ENCODE results near the gene ZNF385A.
"Not testable (repeated sequence)": the region's sequence is repeated elsewhere in the genome, so short reads cannot be mapped to it uniquely, and the experiment has no call there.

ZNF385A gene

DNA sequence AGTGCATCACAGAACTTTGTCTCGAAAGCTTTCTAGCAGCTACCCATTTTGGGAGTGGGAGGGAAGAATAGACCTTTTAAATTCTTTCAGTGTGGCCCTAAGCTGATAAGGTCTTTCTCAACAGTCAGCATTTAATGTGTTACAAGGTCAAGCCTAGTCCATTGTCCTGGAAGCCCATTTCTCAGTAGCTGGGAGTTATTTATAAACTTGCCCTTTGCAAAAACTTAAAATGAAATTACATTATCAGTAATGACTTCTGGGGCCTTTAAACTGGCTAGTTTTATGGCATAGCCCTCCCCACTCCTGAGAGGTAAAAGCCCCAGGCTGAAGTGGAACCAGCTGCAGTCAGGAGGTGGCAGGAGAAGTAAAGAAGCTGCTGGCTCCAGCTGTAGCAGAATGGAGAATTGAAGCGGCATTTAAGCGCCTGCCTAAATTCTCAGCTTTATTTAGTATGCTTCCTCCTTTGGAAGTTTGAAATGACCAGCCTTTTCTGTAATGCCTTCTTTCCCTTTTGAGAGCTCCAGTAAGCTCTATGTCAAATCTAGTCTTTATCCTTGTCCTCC is 47.2 kb downstream of the ZNF385A start:
- H3K27ac Mint-ChIP-seq: no peak overlapping the region
- H3K4me1 Mint-ChIP-seq (ENCODE audit: low read depth): peaks cover 9% of the 10 kb centered on the region
- peaks cover 13% of the 10 kb centered on the region for H3K36me3 Mint-ChIP-seq (ENCODE audit: low read depth)
- no peaks in the 10 kb centered on the region for H3K9me3 Mint-ChIP-seq
- no peak overlapping the region for H3K4me3 Mint-ChIP-seq
- no peaks in the 10 kb centered on the region for H3K27me3 Mint-ChIP-seq (ENCODE audit: low read depth)
- DNase-seq (ENCODE audit: low spot score): no peak

DNA sequence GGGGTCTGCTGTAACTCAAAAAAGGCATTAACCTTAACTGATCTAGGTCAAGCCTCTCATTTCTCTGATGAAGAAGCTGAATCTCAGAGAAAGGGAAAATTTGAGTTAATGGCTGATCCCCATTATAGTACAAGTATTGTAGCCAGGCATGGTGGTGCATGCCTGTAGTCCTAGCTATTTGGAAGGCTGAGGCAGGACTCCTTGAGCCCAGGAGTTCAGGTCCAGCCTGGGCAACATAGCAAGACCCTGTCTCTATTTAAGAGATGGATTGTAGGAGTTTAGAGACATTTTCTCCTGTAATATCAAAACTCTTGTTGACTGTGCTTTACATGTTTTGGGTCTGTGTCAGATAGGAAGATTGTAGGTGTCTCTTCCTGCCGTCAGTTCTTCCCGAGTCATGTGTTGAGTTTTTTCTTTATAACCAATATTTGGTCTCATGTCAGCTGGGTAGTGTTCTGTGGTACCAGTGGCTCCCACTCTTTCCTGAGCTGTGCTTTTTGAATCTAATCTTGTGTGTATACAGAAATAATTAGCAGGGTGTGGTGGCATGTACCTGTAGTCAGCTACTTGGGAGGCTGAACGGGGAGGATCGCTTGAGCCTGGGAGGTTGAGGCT is 51.0 kb downstream of the ZNF385A start:
- Mint-ChIP-seq H3K27me3 (ENCODE audit: low read depth) (no peaks in the 10 kb centered on the region), H3K36me3 (ENCODE audit: low read depth) (peaks cover 8% of the 10 kb centered on the region), H3K9me3 (no peaks in the 10 kb centered on the region), H3K4me1 (ENCODE audit: low read depth) (peaks cover 37% of the 10 kb centered on the region), H3K27ac (no peak overlapping the region), H3K4me3 (peak overlapping the region; percentile 11)
- DNase-seq (ENCODE audit: low spot score): peak; percentile 16

DNA sequence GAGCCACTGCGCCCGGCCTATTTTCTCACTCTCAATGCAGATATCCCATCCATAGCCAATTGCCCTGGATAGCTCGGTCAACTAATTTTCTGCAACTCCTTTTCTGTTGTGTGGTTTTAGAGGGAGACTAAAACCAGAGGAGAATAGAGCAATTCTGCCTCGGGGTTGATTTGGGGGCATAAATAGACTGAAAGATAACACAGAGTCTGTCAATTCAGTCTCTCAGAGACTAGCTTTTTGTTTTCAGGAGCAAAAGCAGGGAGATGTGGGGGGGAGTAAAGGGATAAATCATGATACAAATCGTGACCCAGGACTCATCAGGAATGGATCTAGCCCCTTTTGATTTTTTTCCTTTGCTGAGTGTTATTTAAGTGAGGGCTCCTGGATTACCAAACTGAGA is 53.1 kb downstream of the ZNF385A start:
- peak overlapping the region; percentile 26 for H3K27ac Mint-ChIP-seq
- peaks cover 44% of the 10 kb centered on the region for H3K4me1 Mint-ChIP-seq (ENCODE audit: low read depth)
- peak overlapping the region; percentile 62 for H3K4me3 Mint-ChIP-seq
- no peak for DNase-seq (ENCODE audit: low spot score)
- H3K9me3 Mint-ChIP-seq: no peaks in the 10 kb centered on the region
- H3K36me3 Mint-ChIP-seq (ENCODE audit: low read depth): peaks cover 8% of the 10 kb centered on the region
- H3K27me3 Mint-ChIP-seq (ENCODE audit: low read depth): no peaks in the 10 kb centered on the region

DNA sequence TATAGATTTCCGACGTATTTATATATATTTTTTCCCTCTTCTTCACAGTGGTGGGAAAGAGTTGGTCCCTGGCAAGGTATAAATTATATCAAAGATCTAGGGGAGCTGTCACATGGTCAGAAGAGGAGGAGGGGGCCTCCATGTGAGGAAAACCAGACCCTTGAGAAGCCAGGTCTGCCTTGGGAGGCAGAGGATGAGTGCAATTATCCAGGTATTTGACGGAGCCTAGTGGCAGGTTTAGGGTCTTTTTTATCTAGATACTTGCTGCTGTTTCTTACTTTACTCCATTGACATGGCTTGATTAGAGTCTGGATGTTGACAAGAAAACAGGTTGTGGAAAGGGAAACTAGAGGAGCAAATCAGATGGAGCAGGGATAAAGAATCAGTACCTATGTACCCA is 54.1 kb downstream of the ZNF385A start:
- Mint-ChIP-seq H3K27ac (peak overlapping the region; percentile 79), H3K9me3 (no peaks in the 10 kb centered on the region), H3K36me3 (ENCODE audit: low read depth) (peaks cover 8% of the 10 kb centered on the region), H3K4me1 (ENCODE audit: low read depth) (peaks cover 49% of the 10 kb centered on the region), H3K27me3 (ENCODE audit: low read depth) (no peaks in the 10 kb centered on the region), H3K4me3 (peak overlapping the region; percentile 62)
- DNase-seq (ENCODE audit: low spot score): no peak

DNA sequence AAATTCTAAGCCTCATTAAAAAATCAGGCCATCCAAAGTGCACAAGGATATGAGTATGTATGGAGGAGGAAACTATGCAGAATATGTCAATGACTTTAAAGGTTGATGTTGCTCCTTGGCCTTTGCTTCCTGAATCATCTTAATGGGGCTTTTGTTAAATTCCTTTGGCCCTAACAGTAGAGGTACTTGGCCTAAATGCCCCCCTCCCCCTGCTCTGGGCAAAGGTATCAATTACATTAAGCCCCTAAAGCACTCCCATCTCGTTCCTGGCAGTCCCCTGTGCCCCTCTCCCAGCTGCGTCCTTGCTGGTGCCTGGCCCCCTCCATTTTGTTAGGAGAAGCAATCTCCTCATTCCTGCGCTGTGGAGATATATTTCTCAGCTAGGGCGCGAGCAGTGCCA is 54.8 kb downstream of the ZNF385A start:
- peaks cover 14% of the 10 kb centered on the region for H3K36me3 Mint-ChIP-seq (ENCODE audit: low read depth)
- H3K4me1 Mint-ChIP-seq (ENCODE audit: low read depth): peaks cover 46% of the 10 kb centered on the region
- no peaks in the 10 kb centered on the region for H3K9me3 Mint-ChIP-seq
- H3K4me3 Mint-ChIP-seq: no peak overlapping the region
- peak overlapping the region; percentile 37 for H3K27ac Mint-ChIP-seq
- no peak for DNase-seq (ENCODE audit: low spot score)
- H3K27me3 Mint-ChIP-seq (ENCODE audit: low read depth): no peaks in the 10 kb centered on the region

DNA sequence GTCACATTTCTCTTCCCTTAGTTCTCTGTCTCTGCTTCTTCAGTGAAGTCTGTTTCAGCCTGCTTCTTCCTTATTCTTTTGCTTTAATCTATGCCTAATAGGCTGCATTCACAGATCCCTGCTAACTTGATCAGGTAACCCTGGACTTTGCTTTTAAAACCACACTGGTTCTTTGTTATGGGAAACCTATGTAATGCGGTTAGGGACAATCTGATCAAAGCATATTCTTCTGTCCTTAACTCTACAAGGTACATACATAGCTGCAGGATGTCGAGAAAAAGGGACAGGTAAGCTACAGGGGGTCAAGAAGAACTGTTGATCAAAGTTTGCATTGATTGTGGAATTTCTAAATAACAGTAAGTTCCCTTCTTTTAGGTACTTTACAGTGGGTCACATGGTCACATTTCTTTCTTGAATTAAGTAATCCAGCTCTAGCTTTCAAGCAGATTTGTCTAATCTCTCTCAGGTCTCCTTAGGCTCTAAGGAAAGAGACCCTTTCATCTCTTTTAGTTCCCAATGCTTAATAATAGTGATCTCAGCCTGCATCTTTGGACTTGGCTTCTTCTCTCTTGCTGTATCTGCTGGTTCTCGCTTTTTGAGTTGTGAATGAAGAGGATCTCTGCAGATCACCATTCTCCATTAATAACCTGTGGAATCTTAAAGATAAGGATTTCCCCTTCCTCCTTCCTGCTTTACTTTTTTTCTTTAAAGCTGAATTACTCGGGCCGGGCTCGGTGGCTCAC is 55.8 kb downstream of the ZNF385A start:
- H3K9me3 Mint-ChIP-seq: no peaks in the 10 kb centered on the region
- H3K4me1 Mint-ChIP-seq (ENCODE audit: low read depth): peaks cover 49% of the 10 kb centered on the region
- no peak for DNase-seq (ENCODE audit: low spot score)
- peaks cover 14% of the 10 kb centered on the region for H3K36me3 Mint-ChIP-seq (ENCODE audit: low read depth)
- peak overlapping the region; percentile 66 for H3K27ac Mint-ChIP-seq
- H3K4me3 Mint-ChIP-seq: peak overlapping the region; percentile 54
- no peaks in the 10 kb centered on the region for H3K27me3 Mint-ChIP-seq (ENCODE audit: low read depth)

DNA sequence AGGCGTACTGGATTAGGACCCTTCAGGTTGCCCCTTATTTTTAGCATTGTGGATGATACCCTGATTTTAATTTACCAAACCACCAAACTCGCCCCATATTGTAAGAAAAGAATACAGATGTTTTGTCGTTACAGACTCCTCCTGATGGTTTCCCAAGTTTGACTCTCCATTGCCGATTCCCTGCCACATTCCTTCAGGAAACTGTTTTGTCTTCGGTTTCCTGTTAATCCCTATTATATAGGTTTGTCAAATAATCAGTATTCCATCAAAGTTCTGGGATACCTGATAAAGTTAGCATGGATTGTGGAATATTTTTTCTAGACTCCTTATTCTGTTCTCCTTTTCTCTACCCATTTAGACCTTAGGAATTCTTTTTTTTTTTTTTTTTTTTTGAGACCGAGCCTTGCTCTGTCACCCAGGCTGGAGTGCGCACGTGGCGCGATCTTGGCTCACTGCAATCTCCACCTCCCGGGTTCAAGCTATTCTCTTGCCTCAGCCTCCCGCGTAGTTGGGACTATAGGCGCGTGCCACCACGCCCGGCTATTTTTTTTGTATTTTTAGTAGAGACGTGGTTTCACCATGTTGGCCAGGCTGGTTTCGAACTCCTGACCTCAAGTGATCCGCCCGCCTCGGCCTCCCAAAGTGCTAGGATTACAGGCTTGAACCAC is 59.0 kb downstream of the ZNF385A start:
- H3K4me1 Mint-ChIP-seq (ENCODE audit: low read depth): peaks cover 32% of the 10 kb centered on the region
- H3K36me3 Mint-ChIP-seq (ENCODE audit: low read depth); DNase-seq (ENCODE audit: low spot score); H3K27me3 Mint-ChIP-seq (ENCODE audit: low read depth); H3K9me3 Mint-ChIP-seq: not testable (repeated sequence)
- H3K27ac Mint-ChIP-seq: peak overlapping the region; percentile 94
- peak overlapping the region; percentile 90 for H3K4me3 Mint-ChIP-seq

DNA sequence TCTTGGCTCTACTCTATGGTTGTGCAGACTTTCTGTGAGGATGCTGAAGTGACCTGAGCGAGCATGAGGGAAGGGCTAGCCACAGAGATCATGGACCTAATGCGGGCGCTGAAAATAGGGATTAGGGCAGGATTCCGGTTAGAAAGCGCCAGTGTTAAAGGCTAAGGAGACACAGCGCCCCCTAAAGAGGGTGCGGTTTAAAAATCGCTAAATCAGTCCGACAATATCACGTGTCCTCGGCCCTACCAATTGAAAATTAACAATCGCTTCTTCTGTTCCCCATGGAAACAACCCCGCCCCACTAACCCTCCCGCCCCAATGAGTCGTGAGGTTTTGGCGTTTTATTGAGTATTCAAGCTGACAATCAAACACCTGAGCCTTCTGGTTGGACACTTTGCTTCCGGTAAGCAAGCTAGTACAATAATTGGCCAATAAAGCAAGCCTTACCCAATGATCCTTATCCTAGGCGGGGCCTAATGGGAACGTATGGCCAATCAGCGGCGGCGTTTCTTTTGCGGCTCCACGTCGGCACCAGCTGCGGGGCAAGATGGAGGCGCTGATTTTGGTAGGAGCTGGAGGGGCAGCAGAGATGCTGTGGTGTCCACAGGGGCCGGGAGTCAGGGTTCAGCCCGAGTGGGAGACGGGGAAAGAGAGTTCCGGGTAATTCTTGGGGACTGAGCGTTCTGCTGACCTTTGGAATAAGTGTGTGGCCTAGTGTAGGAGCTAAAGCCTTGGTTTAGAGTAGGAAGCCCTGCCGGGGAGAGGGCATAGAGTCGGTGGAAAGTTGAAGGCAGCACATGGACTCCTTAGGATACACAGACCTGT is 59.7 kb downstream of the ZNF385A start, which contains the start of gene COPZ1:
COPZ1 (plus strand) TSS at position 515 of the 825 bp plus-strand sequence; CDS start at position 548, 33 bp downstream.
- peak within 1 kb of the TSS; percentile 90 for H3K4me3 Mint-ChIP-seq
- H3K9me3 Mint-ChIP-seq: no peaks in the 10 kb centered on the region
- H3K27me3 Mint-ChIP-seq (ENCODE audit: low read depth): no peaks in the 10 kb centered on the region
- DNase-seq (ENCODE audit: low spot score): peak; percentile 89
- H3K4me1 Mint-ChIP-seq (ENCODE audit: low read depth): peaks cover 26% of the 10 kb centered on the region
- peak within 1 kb of the TSS; percentile 94 for H3K27ac Mint-ChIP-seq
- peaks cover 9% of the 10 kb centered on the region for H3K36me3 Mint-ChIP-seq (ENCODE audit: low read depth)

DNA sequence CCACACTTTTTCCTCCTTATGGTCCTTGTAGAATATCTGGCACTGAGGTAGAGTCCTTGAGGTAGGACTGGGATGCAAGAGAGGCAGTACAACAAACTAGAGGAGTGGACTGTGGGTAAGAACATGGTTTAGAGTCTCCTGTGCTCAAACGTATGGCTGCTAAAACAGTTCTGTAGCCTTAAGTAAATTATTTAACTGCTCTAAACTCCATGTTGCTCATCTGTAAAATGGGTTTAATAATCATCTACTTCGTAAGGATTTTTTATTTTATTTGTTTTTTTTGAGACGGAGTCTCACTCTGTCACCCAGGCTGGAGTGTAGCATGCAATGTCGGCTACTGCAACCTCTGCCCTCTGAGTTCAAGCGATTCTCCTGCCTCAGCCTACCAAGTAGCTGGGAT is 63.2 kb downstream of the ZNF385A start:
- Mint-ChIP-seq H3K27me3 (ENCODE audit: low read depth) (peaks cover 2% of the 10 kb centered on the region), H3K9me3 (no peaks in the 10 kb centered on the region), H3K27ac (no peak overlapping the region), H3K4me3 (no peak overlapping the region), H3K36me3 (ENCODE audit: low read depth) (peaks cover 5% of the 10 kb centered on the region), H3K4me1 (ENCODE audit: low read depth) (peaks cover 6% of the 10 kb centered on the region)
- DNase-seq (ENCODE audit: low spot score): no peak

Measured in T-helper 2 cell treated with Interferon-gamma antibody and Interleukin-4, amounts not matched to agents 5 μg/mL and 100 μg/mL, for 36 hours (primary cell).